Left ventricle myocardium inferior (tissue), 1 donor: ENCODE measurements around the gene VCAM1. TPM values are rescaled to one million over a fixed set of nuclear protein-coding genes. Genes with fewer than 3 reads are reported as not detected.

ENCODE experiments used
- DNase-seq: peaks from one replicate; pipeline ENCODE4 v3.0.0-alpha.2; 2020
- H3K27ac ChIP-seq: fragments of 200-600 bp; replicated peaks from 2 replicates; pipeline ENCODE4 v1.8.0; 2021
- H3K27me3 ChIP-seq: fragments of 200-600 bp; 2 replicates; pipeline ENCODE4 v1.8.0; 2021; ENCODE audit warnings: low read depth
- H3K36me3 ChIP-seq: fragments of 200-600 bp; 2 replicates; pipeline ENCODE4 v1.8.0; 2021
- H3K4me1 ChIP-seq: fragments of 200-600 bp; 2 replicates; pipeline ENCODE4 v1.8.0; 2021
- H3K4me3 ChIP-seq: fragments of 200-600 bp; 2 replicates; pipeline ENCODE4 v1.8.0; 2021; ENCODE audit warnings: mild to moderate bottlenecking, moderate library complexity
- H3K9me3 ChIP-seq: fragments of 200-600 bp; replicated peaks from 2 replicates; pipeline ENCODE4 v1.8.0; 2021
- CTCF ChIP-seq: fragments of 200-600 bp; IDR thresholded peaks from 2 replicates; pipeline ENCODE4 v1.8.0; 2021; ENCODE audit warnings: antibody characterized with exemption, mild to moderate bottlenecking, borderline replicate concordance
- intact Hi-C: fragments of 100-400 bp; cut with micrococcal nuclease; formaldehyde crosslinking; loops from one replicate; pipeline ENCODE4 v1.11.0; 2022
- total RNA-seq: library from RNA; stranded (reverse); fragmentation: NEBNext Ultra II Directional; extraction: Animal tissue kit (Norgen Biotek cat#: 25700); gene quantifications from one replicate; pipeline ENCODE4 v1.2.1, GENCODE V29; 2021
- donor health status: DM: no; HTN: yes; CAD: no; lungs with severe emphysema.

VCAM1 gene
- total RNA-seq, 1 donor from 2014 or later = 4.0 TPM

- intact Hi-C loops = no loop called here
- H3K4me1 ChIP-seq = no peaks in the 10 kb centered on the region
- DNase-seq = no peak
- H3K27me3 ChIP-seq = no peaks in the 10 kb centered on the region
- no peak overlapping the region for H3K27ac ChIP-seq
- no peaks in the 10 kb centered on the region for H3K36me3 ChIP-seq
- no peak for TF ChIP-seq CTCF
- H3K4me3 ChIP-seq = no peak overlapping the region
- H3K9me3 ChIP-seq = peaks cover 11% of the 10 kb centered on the region
Measured at GRCh38 chr1:100752791-100753190, 33.2 kb downstream of the VCAM1 start.

DNA sequence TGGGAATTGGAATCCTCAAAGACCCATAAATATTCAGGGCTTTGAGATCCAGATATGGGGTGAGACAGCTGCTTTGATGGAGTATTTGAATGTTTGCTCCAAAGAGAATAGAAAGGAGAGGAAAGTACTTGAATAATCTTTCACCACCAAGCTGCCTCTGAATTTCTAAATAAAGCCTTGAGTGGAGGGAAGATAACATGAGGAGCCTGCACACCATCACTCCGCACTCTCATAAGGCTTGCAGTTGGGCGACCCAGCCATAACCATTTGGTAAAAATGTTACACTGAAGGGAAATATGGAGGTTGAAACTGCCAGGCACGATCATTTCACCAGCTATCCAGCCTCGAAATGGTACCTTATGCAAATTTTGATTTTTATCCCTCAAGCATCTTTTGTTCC is 38.4 kb downstream of the VCAM1 start:
- peak; percentile 25 for DNase-seq
- Histone ChIP-seq H3K27me3 (no peaks in the 10 kb centered on the region), H3K4me3 (no peak overlapping the region), H3K36me3 (no peaks in the 10 kb centered on the region), H3K4me1 (no peaks in the 10 kb centered on the region), H3K9me3 (no peaks in the 10 kb centered on the region), H3K27ac (no peak overlapping the region)
- intact Hi-C loops = no loop called here
- no peak for TF ChIP-seq CTCF

- DNase-seq = no peak
- Histone ChIP-seq H3K27ac (no peak overlapping the region), H3K9me3 (no peaks in the 10 kb centered on the region), H3K4me1 (no peaks in the 10 kb centered on the region), H3K4me3 (no peak overlapping the region), H3K36me3 (no peaks in the 10 kb centered on the region), H3K27me3 (no peaks in the 10 kb centered on the region)
- intact Hi-C loops = no loop called here
- TF ChIP-seq CTCF = no peak
Measured at GRCh38 chr1:100759188-100759587, 39.6 kb downstream of the VCAM1 start.

DNA sequence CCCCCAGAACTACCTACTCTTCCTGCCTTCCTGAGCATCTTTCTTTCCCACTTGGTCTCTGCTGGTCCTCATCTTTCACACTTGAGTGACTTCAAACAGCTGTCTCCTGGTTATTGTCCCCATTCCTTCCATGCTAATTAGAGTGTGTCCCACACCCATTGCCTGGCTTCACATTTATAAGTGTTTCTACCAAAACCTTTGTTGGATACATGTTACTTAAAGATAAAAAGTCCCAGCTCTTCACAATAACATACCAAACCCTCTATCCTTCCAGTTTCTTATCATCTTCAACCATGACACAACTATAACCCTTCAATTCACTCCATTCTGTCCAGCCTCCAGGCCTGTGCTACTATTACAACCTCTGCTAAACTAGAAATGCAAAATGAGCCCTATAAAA is 41.0 kb downstream of the VCAM1 start:
- H3K4me1 ChIP-seq = no peaks in the 10 kb centered on the region
- no peak for DNase-seq
- no peak overlapping the region for H3K4me3 ChIP-seq
- intact Hi-C loops = no loop called here
- no peaks in the 10 kb centered on the region for H3K36me3 ChIP-seq
- H3K9me3 ChIP-seq = no peaks in the 10 kb centered on the region
- no peak for TF ChIP-seq CTCF
- H3K27ac ChIP-seq = no peak overlapping the region
- no peaks in the 10 kb centered on the region for H3K27me3 ChIP-seq

DNA sequence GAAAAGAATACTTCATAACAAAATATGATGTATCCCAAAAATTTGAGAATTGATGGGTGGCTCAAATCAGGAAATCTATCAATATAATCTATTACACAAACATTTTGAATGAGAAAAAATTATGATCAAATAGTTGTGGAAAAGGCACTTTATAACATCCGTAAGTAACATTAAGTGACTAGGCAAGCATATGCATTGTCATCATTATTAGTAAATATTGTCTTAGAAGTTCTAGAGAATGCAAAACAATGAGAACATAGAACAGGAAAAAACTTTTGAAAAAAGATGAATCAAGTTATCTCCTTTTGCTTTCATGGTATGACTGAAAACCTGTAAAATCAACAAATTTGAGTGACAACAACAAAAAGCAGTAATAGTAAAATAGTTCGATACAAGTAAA is 42.9 kb downstream of the VCAM1 start:
- Histone ChIP-seq H3K27me3 (no peaks in the 10 kb centered on the region), H3K4me1 (no peaks in the 10 kb centered on the region), H3K9me3 (no peaks in the 10 kb centered on the region), H3K27ac (no peak overlapping the region), H3K36me3 (no peaks in the 10 kb centered on the region), H3K4me3 (no peak overlapping the region)
- intact Hi-C loops = no loop called here
- no peak for TF ChIP-seq CTCF
- DNase-seq = no peak
